ENCODE data around the gene FUBP1. TPM values are rescaled to one million over a fixed set of nuclear protein-coding genes. Genes with fewer than 3 reads are reported as not detected.

The FUBP1 gene
- total and polyA plus RNA-seq, 2 of the 8 experiments (the other 6 are each of a cell fraction or from before 2014, with no cell fraction given): 184 to 201 TPM

- DNase-seq (ENCODE audit: low read depth in 1 of 2, low spot score in 2 of 2): no peak
- FAIRE-seq: no peak
Measured at GRCh38 chr1:77929806-77930205, 49.1 kb downstream of the FUBP1 start.

More at GRCh38 chr1:77929806-77930205, 49.1 kb downstream of the FUBP1 start:
- WGBS, 2 experiments (ENCODE audit: extremely low coverage in 1 of 2, insufficient coverage in 1 of 2, insufficient read length in 1 of 2, insufficient replicate concordance in 2 of 2, low coverage in 1 of 2, low lambda C conversion rate in 2 of 2, missing lambda C conversion rate in 1 of 2): 94 to 95% methylated on average over 1 to 2 of the region's 2 CpGs
- Histone ChIP-seq H3K4me1 (replicated peaks in 1 of 4; ENCODE audit: control insufficient read depth in 3 of 4, insufficient read depth in 4 of 4, low read length in 3 of 4) (no peaks in the 10 kb centered on the region), H3K56ac (replicated peaks; ENCODE audit: insufficient read length, low read depth, low read length) (no peak overlapping the region), H2BK5ac (ENCODE audit: low read depth, low read length) (no peak overlapping the region), H3K4ac (replicated peaks; ENCODE audit: insufficient read length, low read depth, low read length) (no peak overlapping the region), H4K20me1 (replicated peaks in 1 of 2; ENCODE audit: control insufficient read depth in 1 of 2, insufficient read depth in 2 of 2, low read length in 2 of 2) (no peaks in the 10 kb centered on the region), H2BK20ac (ENCODE audit: low read length) (no peak overlapping the region), H3K36me3 (ENCODE audit: control insufficient read depth in 2 of 4, insufficient read depth in 4 of 4, low read length in 3 of 4) (no peaks in the 10 kb centered on the region; a peak in 1 of 8 replicates), H2BK12ac (ENCODE audit: low read depth, low read length) (no peak overlapping the region), H3K14ac (ENCODE audit: insufficient read length) (no peak overlapping the region), H3K79me2 (ENCODE audit: control insufficient read depth in 1 of 2, insufficient read depth in 2 of 2, low read length in 2 of 2) (no peaks in the 10 kb centered on the region), H3K79me1 (ENCODE audit: low read depth, low read length) (no peaks in the 10 kb centered on the region), H2AFZ (ENCODE audit: low read length) (no peak overlapping the region), H3K18ac (ENCODE audit: extremely low read depth, low read length) (no peak overlapping the region), H2BK120ac (replicated peaks; ENCODE audit: low read depth, low read length) (no peak overlapping the region), H2AK5ac (ENCODE audit: low read depth, low read length) (no peak overlapping the region), H3K9me3 (ENCODE audit: insufficient read depth in 2 of 2, low read depth in 1 of 2, low read length in 1 of 2) (no peaks in the 10 kb centered on the region), H4K8ac (ENCODE audit: extremely low read depth, insufficient read depth, low read length) (no peak overlapping the region), H3K23me2 (ENCODE audit: low read depth, low read length) (no peaks in the 10 kb centered on the region), H3K27ac (ENCODE audit: low read depth, low read length) (no peak overlapping the region), H4K5ac (ENCODE audit: insufficient read length, low read depth, low read length) (no peak overlapping the region), H3K4me2 (ENCODE audit: insufficient read depth in 1 of 2, low read depth in 2 of 2, low read length in 2 of 2) (no peak overlapping the region), H3K4me3 (ENCODE audit: extremely low read depth in 1 of 4, insufficient read depth in 2 of 4, low read depth in 3 of 4, low read length in 4 of 4) (no peak overlapping the region), H3K23ac (ENCODE audit: insufficient read length) (no peak overlapping the region), H4K91ac (replicated peaks; ENCODE audit: insufficient read length, low read length) (no peak overlapping the region), H2BK15ac (ENCODE audit: low read length) (no peak overlapping the region), H3K9ac (replicated peaks in 1 of 4; ENCODE audit: extremely low read depth in 1 of 4, low read depth in 3 of 4, low read length in 3 of 4) (no peak overlapping the region), H3K27me3 (replicated peaks in 1 of 4; ENCODE audit: control insufficient read depth in 3 of 4, extremely low read depth in 1 of 4, insufficient read depth in 3 of 4, low read length in 3 of 4) (no peaks in the 10 kb centered on the region)
- ChIA-PET POLR2A (ENCODE audit: partially characterized antibody) (no interaction called here), CTCF (ENCODE audit: partially characterized antibody) (no interaction called here)
- TF ChIP-seq YY1 (IDR thresholded peaks at IDR 0.05; ENCODE audit: low read depth, low read length): no peak
- TF ChIP-seq SP2 (IDR thresholded peaks at IDR 0.05; ENCODE audit: low read length): no peak
- no peak for TF ChIP-seq TAF7 (optimal IDR thresholded peaks at IDR 0.05; ENCODE audit: borderline replicate concordance, low read depth, low read length)
- no peak for TF ChIP-seq EGR1 (IDR thresholded peaks at IDR 0.05; ENCODE audit: borderline replicate concordance, low read depth, low read length)
- no peak for TF ChIP-seq SRF (IDR thresholded peaks at IDR 0.05; ENCODE audit: low read depth, low read length)
- no peak for TF ChIP-seq ASH2L (IDR thresholded peaks at IDR 0.05; ENCODE audit: low read length)
- TF ChIP-seq JUN (IDR thresholded peaks at IDR 0.05; ENCODE audit: low read depth, low read length): no peak
- no peak for TF ChIP-seq CHD1 (IDR thresholded peaks at IDR 0.05; ENCODE audit: low read depth, low read length)

Measured in H1 (cell line).